Stimulated activated CD8-positive, alpha-beta memory T cell treated with anti-CD3 and anti-CD28 coated beads, Interleukin-12 subunit alpha, Interleukin-12 subunit beta, amount 100 ng/mL, for 24 hours (primary cell): ENCODE results near the gene MFSD1.
A peak's percentile ranks its signal among the peaks of the same experiment; 100 is the strongest.

Experiments
- DNase-seq: peaks from one replicate; pipeline ENCODE4 v3.0.0-alpha.2; 2020; ENCODE audit errors: extremely low read depth

MFSD1 gene, protein sequence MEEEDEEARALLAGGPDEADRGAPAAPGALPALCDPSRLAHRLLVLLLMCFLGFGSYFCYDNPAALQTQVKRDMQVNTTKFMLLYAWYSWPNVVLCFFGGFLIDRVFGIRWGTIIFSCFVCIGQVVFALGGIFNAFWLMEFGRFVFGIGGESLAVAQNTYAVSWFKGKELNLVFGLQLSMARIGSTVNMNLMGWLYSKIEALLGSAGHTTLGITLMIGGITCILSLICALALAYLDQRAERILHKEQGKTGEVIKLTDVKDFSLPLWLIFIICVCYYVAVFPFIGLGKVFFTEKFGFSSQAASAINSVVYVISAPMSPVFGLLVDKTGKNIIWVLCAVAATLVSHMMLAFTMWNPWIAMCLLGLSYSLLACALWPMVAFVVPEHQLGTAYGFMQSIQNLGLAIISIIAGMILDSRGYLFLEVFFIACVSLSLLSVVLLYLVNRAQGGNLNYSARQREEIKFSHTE

DNA sequence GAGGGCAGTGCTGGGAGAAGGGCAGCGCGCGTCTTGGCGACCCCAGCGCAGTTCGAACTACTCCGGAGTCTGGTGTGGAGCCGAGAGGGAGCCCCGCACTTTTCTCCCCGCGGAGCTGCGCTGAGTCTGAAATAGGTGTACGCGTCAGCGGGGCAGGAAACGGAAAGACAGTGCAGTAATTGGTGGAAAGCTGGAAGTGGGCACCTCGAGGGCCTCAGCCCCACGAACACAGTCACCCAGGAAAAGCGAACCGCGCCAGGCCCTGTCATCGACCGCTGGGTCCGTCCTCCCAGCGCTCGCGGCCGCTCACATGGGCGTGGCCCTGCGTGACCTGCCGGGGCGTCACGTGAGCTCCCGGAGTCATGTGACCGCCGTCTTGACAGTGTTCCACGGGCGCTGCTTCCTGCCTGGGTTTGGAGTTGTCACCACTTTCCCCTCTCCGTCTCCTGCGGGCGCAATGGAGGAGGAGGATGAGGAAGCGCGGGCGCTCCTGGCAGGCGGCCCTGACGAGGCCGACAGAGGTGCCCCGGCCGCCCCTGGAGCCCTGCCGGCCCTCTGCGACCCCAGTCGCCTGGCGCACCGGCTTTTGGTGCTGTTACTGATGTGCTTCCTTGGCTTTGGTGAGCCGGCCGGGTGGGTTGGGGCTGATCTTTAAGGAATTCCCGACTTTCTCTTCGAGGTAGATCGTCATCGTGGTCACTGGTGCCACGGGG, at the start of gene MFSD1:
Gene MFSD1 (plus strand): TSS at position 359 of the 713 bp plus-strand sequence. CDS start 99 bp downstream, at position 458.
- DNase-seq = peak; percentile 75

- DNase-seq = no peak
These were observed 48.0 kb upstream of the MFSD1 start for GRCh38 chr3:158753854-158754253.

- DNase-seq = no peak
These were observed 46.4 kb upstream of the MFSD1 start for GRCh38 chr3:158755421-158755820.

- DNase-seq = no peak
These were observed 40.5 kb upstream of the MFSD1 start for GRCh38 chr3:158761350-158761749.

DNA sequence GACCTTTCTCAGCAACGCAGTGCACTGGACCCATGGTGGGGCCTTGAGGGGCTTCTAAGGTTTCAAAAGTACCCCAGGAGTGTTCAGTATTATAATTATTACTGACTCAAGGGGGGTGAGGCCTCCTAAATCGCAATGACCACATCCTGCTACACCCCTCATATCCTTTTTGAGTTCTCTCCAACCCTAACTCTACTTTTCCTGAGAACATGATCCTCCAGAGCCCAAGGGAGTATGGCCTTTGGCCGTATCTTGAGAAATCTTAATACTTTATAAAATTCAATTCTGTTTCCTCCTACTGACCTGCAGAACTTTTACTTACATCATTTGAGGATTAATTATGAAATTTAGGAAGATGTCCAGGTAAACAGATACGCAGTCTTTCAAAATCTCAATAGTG, 39.2 kb upstream of the MFSD1 start:
- DNase-seq = no peak

- DNase-seq = no peak
These were observed 38.4 kb upstream of the MFSD1 start for GRCh38 chr3:158763421-158763820.

GRCh38 chr3:158765518-158766205, 36.2 kb upstream of the MFSD1 start:
- DNase-seq = no peak

DNA sequence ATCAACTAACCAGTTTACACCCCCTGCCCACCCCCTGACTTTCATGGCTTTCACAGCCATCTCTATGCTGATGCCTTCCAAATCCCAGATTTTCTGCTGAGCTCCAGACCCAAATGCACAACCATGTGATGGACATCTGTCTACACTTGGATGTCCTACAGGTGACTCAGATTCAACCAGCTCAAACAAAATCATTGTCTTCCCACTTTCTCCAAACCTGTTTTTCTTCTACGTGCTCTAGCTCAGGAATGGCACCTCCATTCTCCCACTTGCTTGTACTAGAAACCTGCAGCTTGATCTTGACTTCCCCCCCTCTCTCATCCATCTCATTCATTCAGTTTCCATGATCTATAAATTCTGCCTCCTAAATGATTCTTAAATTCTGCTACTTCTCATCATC, 35.5 kb upstream of the MFSD1 start:
- DNase-seq = no peak

DNA sequence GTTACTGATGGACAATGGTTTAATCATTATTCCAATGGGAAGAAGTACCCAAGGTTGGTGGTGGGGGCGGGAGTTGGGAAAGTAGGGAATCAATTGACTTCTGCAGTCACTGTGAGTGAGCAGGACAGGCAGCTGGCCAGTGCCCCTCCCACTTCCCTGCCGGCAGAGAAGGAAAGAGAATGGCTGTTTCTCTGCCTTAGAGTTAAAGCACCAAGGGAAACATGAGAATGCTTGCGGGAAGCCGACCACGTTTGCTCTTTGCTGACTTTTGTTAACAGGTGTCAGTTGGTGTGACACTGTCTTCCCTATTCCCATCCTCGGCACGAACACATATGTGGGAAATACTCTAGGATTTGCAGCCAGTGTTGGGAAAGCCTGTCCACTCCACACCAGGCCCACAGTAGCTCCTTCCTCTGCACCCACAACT, 33.5 kb upstream of the MFSD1 start:
- no peak for DNase-seq

DNA sequence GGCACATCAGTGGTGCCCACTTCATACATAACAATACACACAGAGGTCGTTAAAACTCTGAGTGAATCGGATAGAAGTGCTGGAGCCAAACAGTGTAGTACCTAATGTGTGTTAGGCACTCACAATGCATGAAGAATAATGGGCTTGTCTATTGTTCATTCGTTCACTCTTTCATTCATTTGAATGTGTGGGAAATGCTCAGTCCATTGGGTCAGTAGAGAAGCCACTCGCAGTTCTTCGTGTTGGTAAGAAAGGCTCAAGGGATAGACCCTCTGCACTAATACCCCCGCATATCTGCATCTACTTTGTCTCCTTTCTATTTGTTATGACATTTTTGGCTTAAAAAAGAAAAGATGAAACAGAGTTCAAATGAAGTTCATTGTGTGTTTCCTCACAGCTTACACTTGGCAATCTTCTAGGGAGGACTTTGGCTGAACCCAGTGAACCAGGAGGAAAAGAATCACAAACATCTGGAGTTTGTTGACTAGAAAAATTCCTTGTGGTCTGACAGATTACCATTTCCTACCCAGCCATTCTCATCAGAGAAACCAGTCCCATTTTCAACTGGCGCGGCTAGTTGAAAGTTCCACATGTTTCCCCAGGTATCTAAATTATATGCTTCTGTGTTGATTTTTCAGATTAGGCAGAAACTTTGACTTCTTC, 32.8 kb upstream of the MFSD1 start:
- DNase-seq = no peak

DNA sequence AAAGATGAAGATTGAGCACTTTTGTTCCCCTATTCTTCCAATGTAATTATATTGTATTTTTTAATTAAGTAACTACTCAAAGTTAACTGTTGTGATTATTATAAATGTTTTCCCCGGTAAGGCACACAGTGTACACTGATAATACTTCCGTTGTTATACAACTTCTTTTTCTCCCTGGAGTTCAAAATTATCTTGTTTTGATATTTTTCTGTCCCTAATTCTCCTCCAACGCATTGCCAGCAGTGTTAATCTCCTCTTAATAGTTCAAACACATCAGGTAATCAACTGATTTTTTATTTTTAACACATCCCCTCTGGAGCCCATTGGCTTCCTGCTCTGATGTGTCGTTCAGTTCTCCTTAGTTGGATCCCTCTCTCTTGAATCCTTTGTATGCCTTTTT, 32.3 kb upstream of the MFSD1 start:
- no peak for DNase-seq

GRCh38 chr3:158769952-158770740, 31.7 kb upstream of the MFSD1 start:
- no peak for DNase-seq

GRCh38 chr3:158770741-158771350, 31.0 kb upstream of the MFSD1 start:
- DNase-seq = no peak

DNA sequence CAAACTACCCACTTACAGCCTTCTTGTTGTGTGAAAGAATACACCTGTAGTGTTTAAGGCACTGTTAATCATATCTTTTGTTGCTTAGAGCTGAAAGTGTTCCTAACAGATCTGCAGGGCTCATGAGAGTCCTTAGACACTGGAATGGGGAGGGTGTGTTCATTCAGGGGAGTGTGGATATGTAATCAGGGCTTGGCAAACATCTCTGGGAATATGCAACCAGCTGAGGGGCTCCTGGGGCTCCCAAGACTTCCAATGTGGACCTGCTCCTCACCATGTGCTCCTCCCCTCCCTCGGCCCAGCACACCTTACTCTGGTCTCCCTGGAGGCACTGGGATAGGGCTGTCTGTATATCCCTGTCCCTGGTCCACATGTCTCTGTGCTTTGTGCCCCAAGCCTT, 30.3 kb upstream of the MFSD1 start:
- no peak for DNase-seq

- no peak for DNase-seq
These were observed 29.9 kb upstream of the MFSD1 start for GRCh38 chr3:158771982-158772381.

DNA sequence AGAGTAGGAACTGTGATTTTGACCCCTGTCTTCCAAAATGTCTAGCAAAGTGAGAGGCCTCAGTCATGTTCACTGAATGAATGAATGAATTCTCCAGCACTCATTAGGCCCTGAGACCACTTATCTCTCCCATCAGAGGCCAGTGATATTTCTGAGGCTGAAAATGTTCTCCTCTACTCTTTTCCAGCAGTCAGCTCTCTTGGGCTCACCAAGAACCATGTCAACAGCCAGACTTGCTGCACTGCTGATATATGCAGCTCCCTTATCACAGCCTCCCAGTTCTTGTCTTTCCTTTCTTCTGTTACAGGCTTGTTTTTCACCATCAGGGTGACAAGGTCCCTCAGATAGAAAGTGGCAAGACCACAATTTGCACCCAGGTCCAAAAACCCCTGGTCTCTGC, 28.7 kb upstream of the MFSD1 start:
- DNase-seq = no peak

DNA sequence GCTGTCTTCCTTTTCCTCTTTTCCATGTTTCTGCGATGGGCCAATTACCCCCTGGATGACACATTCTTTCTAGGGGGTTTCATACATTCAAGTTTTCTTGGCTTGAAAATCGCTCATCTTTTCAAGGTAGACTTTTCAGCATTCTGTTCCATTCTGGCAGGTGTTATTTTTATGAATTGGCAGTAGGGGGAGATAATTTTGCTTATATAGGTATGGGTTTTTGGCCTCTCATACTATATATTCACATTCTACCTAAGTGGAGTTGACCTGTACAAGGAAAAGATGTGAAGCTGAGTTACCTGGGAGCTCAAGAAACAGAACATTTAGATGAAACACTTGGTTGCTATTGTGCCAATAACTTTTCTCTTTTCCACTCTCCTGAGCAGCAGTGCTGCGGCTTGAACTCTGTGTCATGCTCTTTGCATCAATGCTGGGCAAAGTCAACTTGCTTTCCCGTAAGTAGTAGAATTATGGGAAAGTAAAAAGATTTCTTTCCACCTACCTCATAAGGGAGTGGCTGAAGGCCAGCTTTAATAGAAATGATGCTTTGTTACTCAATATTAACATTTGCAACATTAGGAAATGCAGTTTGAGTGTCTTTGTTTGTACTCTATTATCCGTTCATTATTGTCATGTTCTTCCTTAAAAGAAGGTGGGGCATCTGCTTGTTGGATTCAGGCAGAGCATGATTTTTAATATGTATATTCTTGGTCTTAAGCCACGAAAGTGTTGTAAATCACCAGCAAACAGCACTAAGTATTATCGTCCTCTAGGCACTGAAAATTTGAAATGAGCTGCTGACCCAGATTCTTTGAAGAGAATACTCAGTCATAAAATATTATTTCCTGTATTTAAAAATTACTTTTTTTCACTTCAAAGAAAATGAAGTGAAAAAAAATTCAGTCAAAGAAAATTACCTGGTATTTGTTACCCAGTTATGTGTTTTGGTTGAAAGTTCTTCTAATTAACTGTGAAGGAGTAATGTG, 27.7 kb upstream of the MFSD1 start:
- DNase-seq = no peak

- no peak for DNase-seq
These were observed 26.9 kb upstream of the MFSD1 start for GRCh38 chr3:158774965-158775364.
